Measurements from ENCODE around the gene INTS7.

- no peak for TF ChIP-seq MAX (IDR thresholded peaks at IDR 0.05; ENCODE audit: low read depth)
- no peak for TF ChIP-seq TCF12 (IDR thresholded peaks at IDR 0.05)
- no peak for TF ChIP-seq EZH2phosphoT487 (IDR thresholded peaks at IDR 0.05; ENCODE audit: borderline replicate concordance, low read depth)
- no peak for TF ChIP-seq RAD21 (IDR thresholded peaks at IDR 0.05; ENCODE audit: low read length)
- no peak for TF ChIP-seq ELF1 (IDR thresholded peaks at IDR 0.05)
Observed at GRCh38 chr1:211973541-211973940, 61.8 kb downstream of the INTS7 start.
